Stimulated activated CD8-positive, alpha-beta memory T cell treated with anti-CD3 and anti-CD28 coated beads, Interleukin-15, amount 100 ng/mL, for 48 hours (primary cell): ENCODE measurements around the gene PSPN.

Experiments
- DNase-seq, 2 donors: peaks; one replicate each; pipeline ENCODE4 v3.0.0-alpha.2; 2020; ENCODE audit warnings: low read depth in 2 of 2

Gene PSPN

GRCh38 chr19:6375411-6376010, at the start of gene PSPN:
PSPN (minus strand) TSS chr19:6375933; CDS start chr19:6375849, 84 bp downstream.
- DNase-seq: no peak

- DNase-seq: peak; percentile 98 to 100
Measured at GRCh38 chr19:6424939-6425731, 49.4 kb upstream of the PSPN start.

DNA sequence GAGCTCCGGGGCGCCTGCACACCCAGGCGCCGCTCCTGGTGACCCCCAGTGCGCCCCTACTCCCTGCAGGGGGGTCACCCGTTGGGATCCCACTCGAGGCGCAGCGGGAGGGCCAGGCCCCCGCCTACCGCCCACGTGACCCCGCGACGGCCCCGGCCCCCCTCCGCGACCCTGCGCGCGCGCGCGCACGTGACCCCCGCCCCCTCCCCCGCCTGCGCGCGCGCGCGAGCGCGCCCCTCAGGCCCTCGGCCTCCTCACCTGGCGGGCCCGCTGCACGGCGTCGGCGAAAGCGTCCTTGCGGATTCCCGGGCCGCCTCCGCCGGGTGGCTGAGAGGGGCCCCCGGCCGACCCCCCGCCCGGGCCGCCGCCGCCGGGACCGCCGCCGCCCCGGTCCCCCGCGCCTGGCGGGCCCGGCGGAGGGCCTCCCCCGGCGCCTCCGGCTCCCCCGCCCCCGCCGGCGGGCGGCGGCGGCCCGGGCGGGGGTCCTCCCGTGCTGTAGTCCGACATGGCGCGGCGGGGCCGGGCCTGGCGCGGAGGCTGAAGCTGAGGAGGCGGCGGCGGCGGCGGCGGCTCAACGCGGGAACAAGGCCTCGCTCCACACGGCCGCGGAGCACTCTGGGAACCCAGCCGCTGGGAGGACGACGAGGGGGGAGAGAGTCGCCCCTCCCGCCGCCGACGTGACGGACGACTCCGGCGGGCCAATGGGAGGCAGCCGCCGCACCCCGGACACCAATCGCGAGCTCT, 48.6 kb upstream of the PSPN start, which contains the start of gene KHSRP:
Gene KHSRP (minus strand): TSS at position 617 of the 744 bp plus-strand sequence. CDS start 110 bp downstream, at position 507.
- no peak for DNase-seq

DNA sequence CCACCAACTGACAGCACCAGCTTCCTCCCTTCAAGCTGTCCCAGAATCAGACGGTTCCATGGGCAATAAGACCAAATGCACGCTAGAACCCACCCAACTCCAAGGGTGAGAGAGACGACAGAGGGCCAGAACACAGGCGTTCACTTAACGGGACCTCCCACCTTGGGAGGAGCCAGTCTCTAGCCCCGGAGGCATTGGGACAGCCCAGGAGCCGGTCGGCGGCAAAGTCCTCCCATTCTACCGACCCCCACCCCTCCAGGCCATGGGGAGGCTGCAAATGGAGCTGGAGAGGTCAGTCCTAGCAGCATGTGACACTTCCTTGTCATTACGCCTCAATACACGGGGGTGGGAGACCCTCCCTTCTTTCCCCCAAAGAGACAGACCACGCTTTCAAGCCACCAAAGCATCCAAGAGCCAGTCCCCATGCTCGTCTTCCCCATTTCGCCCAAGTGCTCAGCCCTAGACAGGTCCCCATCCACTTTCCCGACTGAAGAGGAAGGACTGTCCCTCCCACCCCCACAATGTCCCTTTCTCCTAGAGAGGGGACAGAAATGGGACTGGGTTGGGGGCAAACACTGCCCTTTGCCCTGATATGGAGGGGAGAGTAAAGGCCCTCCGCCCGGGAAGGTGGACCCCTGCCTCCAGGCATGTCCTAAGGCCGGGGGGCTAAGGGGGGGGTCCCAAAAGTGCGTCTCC, 47.9 kb upstream of the PSPN start:
- DNase-seq: peak in 1 of 2 donors; percentile 32

DNA sequence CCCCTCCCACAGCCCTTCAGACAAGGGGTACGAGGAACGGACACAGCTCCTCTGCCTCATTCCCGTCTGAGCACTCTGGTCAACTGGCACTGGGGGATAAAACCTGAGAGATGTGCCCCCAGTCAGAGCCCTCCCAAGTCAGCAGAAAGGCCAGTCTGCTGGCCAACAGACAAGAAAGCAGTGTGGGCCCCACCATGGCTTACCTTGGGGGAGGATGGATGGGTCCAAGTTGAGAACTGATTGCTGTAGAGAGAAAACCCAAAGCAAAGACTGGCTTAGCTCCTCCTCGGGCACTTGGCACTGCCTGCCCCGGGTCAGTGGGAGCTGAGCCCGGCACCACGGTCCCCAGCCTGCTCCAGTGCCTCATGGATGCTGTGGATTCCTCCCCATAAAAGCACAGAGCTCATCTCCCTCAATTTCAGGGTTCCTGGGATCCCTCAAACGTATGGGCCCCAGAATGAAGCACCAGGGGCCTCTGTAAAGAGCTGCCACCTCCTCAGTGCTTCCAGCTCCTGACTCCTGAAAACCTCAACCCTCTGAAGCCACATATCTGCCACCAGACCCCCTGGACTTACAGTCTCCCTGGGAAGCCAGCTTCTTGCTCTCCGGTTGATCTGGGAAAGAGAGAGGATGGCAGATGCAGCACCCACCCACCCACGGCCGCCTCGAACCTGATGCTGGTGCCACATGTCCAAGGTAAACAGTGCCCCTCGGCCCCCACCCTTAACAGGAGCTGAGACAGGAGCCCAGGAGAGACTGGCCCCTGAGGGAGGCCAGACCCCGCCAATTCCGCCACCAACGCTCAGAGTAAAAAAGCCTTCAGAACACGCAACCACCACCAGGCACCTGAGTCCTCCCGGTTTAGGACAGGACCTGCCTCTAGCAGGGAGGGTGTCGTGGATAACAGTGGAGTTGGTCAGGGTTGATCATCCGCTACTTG, 45.6 kb upstream of the PSPN start:
- DNase-seq: no peak

DNA sequence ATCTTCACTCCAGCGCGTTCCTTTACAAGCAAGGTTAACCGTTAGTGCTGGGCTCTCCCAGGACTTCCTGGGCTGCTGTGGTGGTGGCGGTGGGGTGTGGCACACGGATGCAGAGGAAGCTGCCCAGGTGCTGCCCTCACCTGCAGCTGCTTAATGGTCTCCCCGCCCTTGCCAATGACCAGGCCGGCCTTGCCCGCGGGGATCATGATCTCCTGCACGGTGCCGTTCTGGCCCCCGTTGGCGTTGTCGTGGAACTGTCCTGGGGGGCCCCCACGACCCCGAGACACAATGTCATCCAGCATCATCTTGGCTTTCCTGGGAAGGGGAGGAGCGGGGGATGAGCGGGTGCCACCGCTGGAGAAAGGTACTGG, 42.8 kb upstream of the PSPN start:
- no peak for DNase-seq

DNA sequence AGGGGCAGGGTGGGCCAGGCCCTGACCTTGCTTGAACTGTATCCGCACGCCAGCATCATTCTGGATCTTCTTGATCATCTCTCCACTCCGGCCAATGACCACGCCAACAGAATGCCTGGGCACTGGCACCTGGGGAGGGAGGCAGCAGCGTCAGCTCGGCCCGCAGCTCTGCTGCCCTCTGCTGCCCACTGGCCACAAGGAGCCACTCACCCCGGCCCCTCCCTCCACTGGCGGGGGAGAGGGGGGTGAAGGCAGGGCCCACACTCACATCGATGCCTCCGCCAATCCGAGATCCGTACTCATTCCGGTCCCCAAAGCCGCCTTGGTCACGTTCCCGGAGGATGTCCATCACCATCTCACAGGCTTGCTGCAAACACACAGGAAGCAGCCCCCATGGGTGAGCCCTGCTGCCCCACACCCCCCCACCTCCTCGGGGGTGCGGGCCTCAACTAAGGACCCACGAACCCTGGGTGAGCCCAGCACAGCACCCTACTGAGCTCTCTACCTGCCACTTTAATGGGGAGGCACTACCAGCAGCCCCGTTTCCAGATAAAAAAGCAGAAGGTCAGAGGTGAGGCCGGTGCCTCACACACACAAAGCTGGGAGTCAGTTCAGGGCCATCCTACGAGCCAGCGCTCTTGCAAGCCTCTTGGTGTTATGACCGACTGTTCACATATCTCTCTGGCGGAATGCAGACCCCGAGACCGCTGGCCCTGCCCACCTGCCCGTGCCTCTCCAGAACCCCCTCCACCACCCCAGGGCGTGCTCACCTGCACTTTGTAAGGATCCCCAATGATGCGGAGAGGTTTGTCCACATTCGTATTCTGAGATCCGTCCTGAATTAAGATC, 42.2 kb upstream of the PSPN start:
- DNase-seq: no peak

DNA sequence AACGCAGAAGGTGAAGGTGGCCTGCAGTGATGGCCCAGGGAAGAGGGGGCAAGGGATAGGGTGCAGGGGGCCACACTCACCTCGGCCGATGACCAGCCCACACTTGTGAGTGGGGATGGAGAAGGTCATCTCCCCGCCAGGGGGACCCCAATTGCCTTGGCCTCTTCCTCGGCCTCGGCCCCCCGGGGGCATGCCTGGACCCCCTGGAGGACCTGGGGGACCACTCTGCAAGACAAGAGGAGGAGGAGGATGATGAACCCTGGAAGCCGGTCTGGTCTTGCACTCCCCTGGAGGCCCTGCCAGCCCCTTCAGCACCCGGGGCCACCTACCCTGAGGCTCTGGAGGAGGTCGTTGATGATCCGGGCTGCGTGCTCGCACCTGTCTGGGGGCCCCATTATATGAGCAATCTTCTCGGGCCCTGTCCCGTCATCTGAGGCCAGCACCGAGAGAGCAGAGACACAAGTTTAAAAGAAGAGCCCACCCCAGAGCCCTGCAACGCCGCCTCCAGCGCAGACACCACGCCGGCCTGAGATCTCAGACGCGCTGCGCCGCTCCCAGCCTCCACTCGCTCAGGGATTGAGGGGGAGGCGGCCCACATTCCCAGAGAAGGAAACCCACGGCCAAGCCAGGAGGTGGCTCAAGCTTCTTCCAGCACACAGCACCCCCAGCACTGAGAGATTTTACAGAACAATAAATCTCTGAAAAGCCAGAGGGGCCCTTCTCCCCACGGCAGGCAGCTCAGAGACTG, 41.1 kb upstream of the PSPN start:
- no peak for DNase-seq

GRCh38 chr19:6415591-6416190, 40.0 kb upstream of the PSPN start:
- no peak for DNase-seq

- no peak for DNase-seq
Measured at GRCh38 chr19:6414793-6415590, 39.3 kb upstream of the PSPN start.

DNA sequence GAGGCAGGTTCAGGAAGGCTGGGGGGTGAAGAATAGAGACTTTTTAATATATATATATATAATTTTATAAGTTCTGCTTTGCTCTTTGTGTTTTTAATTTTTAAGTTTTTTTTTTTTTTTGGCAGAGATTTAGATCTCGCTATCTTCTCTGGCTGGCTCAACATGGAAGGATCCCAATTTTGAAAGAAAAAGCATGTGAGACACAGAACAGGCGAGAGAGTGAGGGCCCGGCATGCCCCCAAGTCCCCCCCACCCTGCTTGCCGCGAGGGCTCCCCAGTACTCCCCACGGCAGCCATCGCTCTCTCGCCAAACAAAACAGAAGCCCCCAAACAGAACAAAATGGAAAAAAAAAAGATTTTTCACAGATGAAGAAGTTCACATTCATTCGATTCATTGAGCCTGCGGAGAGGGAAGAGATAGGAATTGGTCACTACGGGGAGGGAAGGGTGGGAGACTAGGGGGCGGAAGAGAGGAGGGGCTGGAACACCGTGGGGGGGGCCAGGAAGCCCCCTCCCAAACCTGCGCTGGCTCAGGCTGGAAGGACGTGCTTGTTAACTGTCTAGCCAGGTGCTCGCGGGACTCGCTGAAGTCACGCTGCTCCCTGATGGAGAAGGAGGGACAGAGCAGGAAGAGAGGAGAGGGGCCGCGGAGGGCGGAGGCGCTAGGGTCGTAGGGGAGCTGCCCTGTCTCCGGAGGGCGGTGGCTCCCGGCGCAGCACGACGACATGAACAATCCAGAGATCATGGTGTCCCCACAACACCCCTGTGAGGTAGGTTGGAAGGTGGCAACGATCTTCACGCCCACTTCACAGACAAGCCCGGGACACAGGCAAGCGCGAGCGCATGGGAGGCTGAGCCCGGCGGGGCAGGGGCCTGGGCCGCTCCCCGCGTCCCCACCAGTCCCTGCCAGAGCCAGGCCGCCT, 38.2 kb upstream of the PSPN start:
- no peak for DNase-seq

DNA sequence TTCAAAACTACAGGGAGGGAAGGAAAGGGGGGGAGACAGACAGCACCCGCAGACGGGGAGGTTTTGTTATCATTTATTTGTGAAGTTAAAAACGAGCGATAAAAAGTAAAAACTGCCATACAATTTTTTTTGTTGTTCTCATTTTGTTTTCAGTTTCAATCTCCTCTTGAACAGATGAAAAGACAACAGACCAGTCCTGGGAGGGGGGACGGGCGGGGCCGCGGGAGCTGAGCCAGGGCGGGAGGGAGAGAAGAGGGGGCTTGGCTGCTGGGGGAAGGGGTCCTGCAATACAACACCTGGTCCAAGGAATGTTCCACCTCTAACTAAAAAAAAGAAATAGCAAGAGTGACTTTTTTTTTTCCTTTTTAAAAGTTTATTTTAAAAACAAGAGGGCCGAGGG, 37.6 kb upstream of the PSPN start:
- DNase-seq: no peak

DNA sequence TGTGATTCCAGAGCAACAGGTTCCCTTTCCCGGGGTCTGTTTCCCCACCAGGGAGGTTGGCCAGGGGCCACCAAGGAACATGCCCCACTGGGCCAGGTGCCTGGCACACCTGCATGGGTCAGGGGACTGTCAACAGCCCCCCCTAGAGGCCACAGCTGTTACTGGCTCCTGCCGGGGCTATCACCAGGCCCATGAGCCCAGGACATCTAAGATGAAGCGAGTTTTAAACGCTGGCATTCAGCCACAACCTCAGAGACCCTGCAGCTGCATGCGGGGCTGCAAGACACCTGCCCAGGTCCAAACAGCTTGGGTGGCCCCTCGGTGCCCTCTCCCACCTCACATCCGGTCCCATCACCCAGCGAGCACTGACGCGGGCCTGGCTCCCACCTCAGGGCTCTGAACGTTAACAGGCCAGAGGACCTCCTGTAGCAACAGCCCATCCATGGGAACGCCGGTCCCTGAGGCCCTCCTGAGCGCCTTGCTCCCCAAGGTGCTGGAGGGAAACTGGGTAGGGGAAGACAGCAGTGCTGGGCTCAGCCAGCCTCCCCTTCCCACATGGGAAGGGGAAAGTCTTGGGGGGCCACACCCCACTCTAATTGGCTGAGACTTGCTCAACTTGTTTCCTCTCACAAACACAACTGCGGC, 36.8 kb upstream of the PSPN start:
- DNase-seq: peak in 1 of 2 donors; percentile 24

DNA sequence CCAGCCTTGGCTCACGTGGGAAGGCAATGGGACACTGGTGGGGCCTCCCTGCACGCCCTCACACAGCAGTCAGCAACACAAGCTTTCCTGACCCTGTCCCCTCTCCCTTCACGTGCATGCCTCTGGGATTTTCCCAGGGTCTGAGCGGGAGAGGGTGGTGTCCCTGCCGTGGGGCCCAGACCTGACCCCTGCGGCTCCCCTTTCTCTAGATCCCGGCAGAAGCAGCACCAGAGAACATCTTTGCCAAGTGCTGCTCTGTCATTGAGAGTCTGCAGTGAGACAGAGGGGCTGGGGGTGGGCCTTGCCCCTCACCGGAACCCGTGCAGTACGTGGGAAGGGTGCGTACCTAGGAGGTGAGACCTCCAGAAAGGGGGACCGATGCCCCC, 36.3 kb upstream of the PSPN start:
- DNase-seq: no peak

DNA sequence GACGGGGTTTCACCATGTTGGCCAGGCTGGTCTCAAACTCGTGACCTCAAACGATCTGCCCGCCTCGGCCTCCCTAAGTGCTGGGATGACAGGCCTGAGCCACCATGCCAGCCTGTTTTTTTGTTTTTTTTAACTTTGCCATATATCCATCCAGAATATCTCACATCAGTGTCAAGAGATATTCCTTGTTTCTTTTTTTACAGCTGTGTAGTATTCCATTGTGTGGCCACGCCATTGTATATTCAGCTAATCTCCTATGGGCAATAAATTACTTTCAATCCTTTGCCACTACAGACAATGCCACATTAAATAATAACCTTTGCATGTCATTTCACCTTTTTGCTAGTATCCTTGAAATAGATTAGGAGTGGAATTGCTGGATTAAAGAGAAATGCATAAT, 33.6 kb upstream of the PSPN start:
- no peak for DNase-seq

DNA sequence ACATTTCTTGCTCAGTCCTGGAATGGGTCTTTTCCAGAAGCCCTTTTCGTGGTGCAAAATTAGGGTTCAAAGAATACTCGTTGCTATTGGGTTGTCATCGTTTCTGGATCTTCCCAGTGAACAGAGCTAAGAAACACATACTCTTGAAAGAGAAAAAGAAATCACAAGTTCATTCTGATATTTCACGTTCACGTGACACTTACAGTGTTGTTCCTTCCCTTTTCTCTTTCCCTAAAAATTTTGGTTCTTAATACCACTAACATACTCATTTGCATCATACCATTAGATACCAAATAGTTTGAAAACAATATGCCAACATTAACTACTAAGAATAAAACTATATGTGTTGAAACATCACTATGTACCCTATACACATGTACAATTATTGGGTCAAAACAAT, 30.7 kb upstream of the PSPN start:
- DNase-seq: no peak
